Endothelial cell (in vitro differentiated cells): ENCODE data around the gene MED9. TPM values are rescaled to one million over a fixed set of nuclear protein-coding genes. Genes with fewer than 3 reads are reported as not detected.

Experiments used
- DNase-seq: peaks from one replicate; pipeline ENCODE4 v3.0.0; 2021; ENCODE audit warnings: low spot score
- H3K27ac Mint-ChIP-seq: one replicate; pipeline ENCODE4 v1.8.0; 2021; ENCODE audit warnings: mixed read lengths, inconsistent platforms; ENCODE audit not compliant: unreplicated experiment
- H3K27me3 Mint-ChIP-seq: one replicate; pipeline ENCODE4 v1.8.0; 2021; ENCODE audit warnings: mild to moderate bottlenecking, moderate library complexity, mixed read lengths, inconsistent platforms; ENCODE audit not compliant: unreplicated experiment
- H3K36me3 Mint-ChIP-seq: one replicate; pipeline ENCODE4 v1.8.0; 2021; ENCODE audit warnings: mild to moderate bottlenecking, low read depth, mixed read lengths, inconsistent platforms; ENCODE audit not compliant: unreplicated experiment
- H3K4me1 Mint-ChIP-seq: one replicate; pipeline ENCODE4 v1.8.0; 2021; ENCODE audit warnings: mild to moderate bottlenecking, mixed read lengths, inconsistent platforms; ENCODE audit not compliant: unreplicated experiment
- H3K4me3 Mint-ChIP-seq: one replicate; pipeline ENCODE4 v1.8.0; 2021; ENCODE audit warnings: mild to moderate bottlenecking, mixed read lengths, inconsistent platforms; ENCODE audit not compliant: unreplicated experiment
- H3K9me3 Mint-ChIP-seq: one replicate; pipeline ENCODE4 v1.8.0; 2021; ENCODE audit warnings: mixed read lengths, inconsistent platforms; ENCODE audit not compliant: unreplicated experiment
- CTCF ChIP-seq: fragments of 200-600 bp; sonication (generic); IDR thresholded peaks from one replicate; pipeline ENCODE4 v1.5.0; 2021; ENCODE audit warnings: antibody characterized with exemption; ENCODE audit not compliant: unreplicated experiment
- total RNA-seq: library from RNA; stranded (reverse); fragmentation: NEBNext Ultra II Directional; extraction: Animal tissue kit (Norgen Biotek cat#: 25700); gene quantifications from one replicate; pipeline ENCODE4 v1.2.1, GENCODE V29; 2021; ENCODE audit not compliant: unreplicated experiment

Gene MED9
- total RNA-seq, 1 donor from 2014 or later = 14.2 TPM

DNA sequence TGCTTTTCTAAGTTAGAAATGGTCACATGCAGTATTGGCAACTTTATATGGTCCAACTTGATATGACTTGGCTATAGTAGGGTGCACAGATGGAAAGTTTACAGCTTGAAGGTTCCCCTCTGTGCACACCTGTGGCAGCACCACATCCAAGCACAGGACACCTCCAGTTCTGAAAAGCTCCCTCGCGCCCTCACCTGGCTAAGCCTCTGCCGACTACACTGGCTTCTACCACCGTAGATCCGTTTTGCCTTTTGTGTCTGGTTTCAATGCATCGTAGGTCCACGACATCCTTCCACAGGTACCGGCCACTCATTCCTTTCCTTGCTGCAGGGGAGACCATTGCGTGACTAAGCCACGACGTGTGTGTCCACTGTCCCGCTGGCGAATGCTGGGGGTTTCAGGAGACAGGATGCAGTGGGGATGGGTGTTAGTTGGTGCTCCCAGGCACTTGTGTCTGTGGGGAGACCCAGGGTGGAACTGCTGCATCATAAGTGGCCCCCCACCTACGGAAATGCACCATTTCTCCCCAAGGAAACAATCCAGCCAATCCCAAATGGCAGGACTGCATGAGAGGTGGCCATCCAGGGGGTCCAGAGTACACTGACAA is 24.3 kb downstream of the MED9 start:
- peaks cover 3% of the 10 kb centered on the region for H3K4me1 Mint-ChIP-seq
- H3K27me3 Mint-ChIP-seq = peaks cover 16% of the 10 kb centered on the region
- H3K9me3 Mint-ChIP-seq = no peaks in the 10 kb centered on the region
- TF ChIP-seq CTCF = no peak
- H3K4me3 Mint-ChIP-seq = no peak overlapping the region
- no peaks in the 10 kb centered on the region for H3K36me3 Mint-ChIP-seq
- no peak overlapping the region for H3K27ac Mint-ChIP-seq
- no peak for DNase-seq

DNA sequence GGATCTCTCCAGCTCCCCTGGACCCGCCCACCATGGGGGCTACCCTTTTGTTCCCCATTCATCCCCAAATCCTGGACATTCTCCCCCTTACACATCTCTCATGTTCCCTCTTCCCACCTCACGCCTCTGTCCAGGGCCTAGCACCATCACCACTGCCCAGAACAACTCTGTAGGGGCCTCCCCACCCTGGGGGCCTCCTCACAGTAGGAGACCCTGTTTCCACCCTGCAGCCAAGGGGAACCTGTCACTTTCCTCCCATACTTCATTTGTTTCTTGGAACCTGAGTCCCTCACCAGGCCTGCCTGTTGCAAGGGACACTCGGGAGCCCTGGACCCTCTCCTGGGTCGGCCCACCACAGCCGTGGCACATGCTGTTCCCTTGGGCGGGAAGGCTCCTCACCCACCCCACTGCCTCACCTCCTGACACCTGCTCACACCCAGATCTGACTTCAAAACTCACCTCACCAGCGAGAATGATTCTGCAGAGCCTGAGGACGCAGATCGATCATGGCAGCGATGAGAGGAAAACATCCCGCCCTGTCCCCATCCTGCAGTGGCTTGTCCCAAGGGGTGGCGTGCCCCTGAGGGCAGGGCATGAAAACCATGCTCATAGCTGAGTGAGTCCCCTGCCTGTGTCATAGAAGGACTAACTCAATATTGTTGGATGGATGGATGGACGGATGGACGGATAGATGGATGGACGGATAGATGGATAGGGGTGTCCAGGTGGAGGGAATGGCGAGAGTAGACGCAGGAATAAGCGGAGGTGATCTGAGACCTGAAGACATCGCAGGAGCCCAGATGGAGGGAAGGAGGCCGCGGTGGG is 26.2 kb downstream of the MED9 start:
- peaks cover 13% of the 10 kb centered on the region for H3K27me3 Mint-ChIP-seq
- H3K27ac Mint-ChIP-seq = no peak overlapping the region
- H3K4me3 Mint-ChIP-seq = no peak overlapping the region
- no peaks in the 10 kb centered on the region for H3K36me3 Mint-ChIP-seq
- H3K9me3 Mint-ChIP-seq = no peaks in the 10 kb centered on the region
- DNase-seq = no peak
- TF ChIP-seq CTCF = no peak
- H3K4me1 Mint-ChIP-seq = no peaks in the 10 kb centered on the region

DNA sequence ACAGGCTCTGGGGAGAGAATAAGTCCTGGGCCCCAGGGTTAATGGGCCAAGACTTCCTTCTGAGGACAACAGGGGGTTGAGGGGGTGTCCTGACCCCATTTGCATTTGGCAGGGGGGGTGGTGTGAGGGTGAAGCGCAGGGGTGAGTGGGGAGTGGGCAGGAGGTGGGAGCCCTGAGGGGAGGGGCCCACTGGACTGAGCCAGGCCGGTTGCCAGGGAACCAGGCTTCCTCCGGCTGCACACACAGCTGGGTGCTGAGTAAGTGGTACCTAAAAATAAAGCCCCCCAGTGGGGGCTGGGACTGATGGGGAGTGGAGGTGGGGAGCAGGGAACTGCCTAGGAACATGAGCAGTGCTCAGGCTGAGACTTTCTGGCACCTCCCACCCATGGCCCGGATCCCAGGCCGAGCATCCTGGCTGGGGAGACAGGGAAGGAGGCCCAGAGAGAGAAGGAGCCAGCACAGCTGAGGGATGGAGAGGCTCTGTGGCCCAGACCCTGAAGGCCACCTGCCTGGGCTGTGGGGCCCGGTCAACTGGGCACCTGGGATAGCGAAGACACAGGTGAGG is 26.8 kb downstream of the MED9 start:
- H3K36me3 Mint-ChIP-seq = no peaks in the 10 kb centered on the region
- H3K4me3 Mint-ChIP-seq = no peak overlapping the region
- H3K9me3 Mint-ChIP-seq = no peaks in the 10 kb centered on the region
- H3K4me1 Mint-ChIP-seq = no peaks in the 10 kb centered on the region
- H3K27ac Mint-ChIP-seq = no peak overlapping the region
- no peak for DNase-seq
- peaks cover 10% of the 10 kb centered on the region for H3K27me3 Mint-ChIP-seq
- no peak for TF ChIP-seq CTCF

DNA sequence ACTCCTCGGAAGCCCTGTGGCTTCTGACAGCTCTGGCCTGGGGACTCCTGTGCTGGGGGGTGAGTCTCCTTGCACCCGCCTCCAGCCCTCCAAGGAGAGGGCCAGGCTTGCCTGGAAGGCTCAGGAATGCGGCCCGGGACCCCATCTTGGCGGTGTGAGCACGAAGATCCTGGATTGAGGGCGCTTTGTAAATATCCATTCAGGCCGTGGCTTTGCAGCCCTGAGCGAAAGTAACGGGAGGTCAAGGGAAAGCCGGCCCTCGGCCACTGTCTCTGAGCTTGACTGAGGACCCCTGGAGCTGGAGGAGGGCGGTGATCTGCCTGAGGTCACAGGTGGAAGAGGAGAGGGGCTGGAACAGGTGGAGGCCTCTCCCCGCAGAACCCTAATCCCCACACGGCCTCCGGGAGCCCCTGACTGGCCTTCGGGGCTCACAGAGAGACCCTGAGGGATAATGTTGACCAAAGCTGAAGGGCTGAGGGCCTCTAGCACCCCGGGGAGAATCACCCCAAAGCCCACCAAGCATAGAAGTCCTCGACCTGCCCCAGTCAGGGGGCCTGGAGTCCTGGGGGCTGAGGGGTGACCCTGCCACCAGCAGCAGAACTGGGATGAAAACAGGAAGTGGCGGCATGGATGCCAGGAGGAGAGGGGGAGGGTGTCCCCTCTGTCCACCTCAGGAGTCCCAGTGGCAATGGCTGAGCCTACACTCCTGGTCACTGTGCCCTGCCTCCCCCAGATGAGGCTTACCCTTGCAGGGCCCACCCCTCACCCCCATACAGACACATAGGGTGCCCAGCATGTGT is 27.7 kb downstream of the MED9 start:
- Mint-ChIP-seq H3K27me3 (peaks cover 10% of the 10 kb centered on the region), H3K36me3 (no peaks in the 10 kb centered on the region), H3K4me3 (no peak overlapping the region), H3K9me3 (no peaks in the 10 kb centered on the region), H3K4me1 (no peaks in the 10 kb centered on the region), H3K27ac (no peak overlapping the region)
- no peak for DNase-seq
- no peak for TF ChIP-seq CTCF
